ENCODE data around the gene WASL. TPM values are rescaled to one million over a fixed set of nuclear protein-coding genes. Genes with fewer than 3 reads are reported as not detected.

Gene WASL
- total RNA-seq, 3 donors from 2014 or later (not counting 1 experiment from before 2014, with no cell fraction given): 9.6 to 12.1 (median 10.6) TPM

DNA sequence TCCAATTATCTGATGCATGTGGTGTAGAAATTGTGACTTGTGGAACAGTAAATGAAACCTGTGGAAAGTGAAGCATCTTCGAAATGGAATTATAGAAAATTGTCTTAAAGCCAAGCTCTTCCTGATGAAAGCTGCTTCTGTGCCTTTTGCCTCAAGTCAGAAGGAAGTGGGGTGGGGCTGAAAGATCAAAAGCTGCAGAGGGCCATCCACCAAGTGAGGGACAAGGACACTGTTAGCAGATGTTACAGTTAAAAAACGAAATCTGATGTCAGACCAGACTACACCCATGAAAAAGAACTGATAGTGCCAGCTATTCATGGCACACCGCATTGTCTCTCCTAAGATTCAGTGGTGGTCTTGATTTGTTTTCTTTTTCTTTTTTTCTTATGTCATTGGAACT lies 23.8 kb upstream of the WASL start:
- Mint-ChIP-seq H3K36me3 (no peaks in the 10 kb centered on the region), H3K9me3 (no peaks in the 10 kb centered on the region), H3K27me3 (ENCODE audit: low read depth in 2 of 2) (peaks cover 21 to 23% of the 10 kb centered on the region in 2 donors), H3K4me1 (no peaks in the 10 kb centered on the region), H3K27ac (no peak overlapping the region), H3K4me3 (no peak overlapping the region)
- H3K36me3 ChIP-seq (ENCODE audit: control insufficient read depth, insufficient read depth, low read length): no peaks in the 10 kb centered on the region
- DNase-seq: no peak
- H3K9me3 ChIP-seq (ENCODE audit: control insufficient read depth, insufficient read depth, low read length): no peaks in the 10 kb centered on the region
- TF ChIP-seq, protein P1, sequence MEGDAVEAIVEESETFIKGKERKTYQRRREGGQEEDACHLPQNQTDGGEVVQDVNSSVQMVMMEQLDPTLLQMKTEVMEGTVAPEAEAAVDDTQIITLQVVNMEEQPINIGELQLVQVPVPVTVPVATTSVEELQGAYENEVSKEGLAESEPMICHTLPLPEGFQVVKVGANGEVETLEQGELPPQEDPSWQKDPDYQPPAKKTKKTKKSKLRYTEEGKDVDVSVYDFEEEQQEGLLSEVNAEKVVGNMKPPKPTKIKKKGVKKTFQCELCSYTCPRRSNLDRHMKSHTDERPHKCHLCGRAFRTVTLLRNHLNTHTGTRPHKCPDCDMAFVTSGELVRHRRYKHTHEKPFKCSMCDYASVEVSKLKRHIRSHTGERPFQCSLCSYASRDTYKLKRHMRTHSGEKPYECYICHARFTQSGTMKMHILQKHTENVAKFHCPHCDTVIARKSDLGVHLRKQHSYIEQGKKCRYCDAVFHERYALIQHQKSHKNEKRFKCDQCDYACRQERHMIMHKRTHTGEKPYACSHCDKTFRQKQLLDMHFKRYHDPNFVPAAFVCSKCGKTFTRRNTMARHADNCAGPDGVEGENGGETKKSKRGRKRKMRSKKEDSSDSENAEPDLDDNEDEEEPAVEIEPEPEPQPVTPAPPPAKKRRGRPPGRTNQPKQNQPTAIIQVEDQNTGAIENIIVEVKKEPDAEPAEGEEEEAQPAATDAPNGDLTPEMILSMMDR (IDR thresholded peaks at IDR 0.05): no peak
- 84% methylated on average over 3 of the region's 3 CpGs for WGBS (ENCODE audit: insufficient coverage)
- no peaks in the 10 kb centered on the region for H3K4me1 ChIP-seq (ENCODE audit: control insufficient read depth, insufficient read depth, low read length)
- H3K27ac ChIP-seq (ENCODE audit: low read length): no peak overlapping the region
- no peak overlapping the region for H3K4me3 ChIP-seq (ENCODE audit: low read length)
- ATAC-seq: no peak
- intact Hi-C loops (cut with micrococcal nuclease): no loop called here
- no peaks in the 10 kb centered on the region for H3K27me3 ChIP-seq (ENCODE audit: control insufficient read depth, insufficient read depth, low read length)

DNA sequence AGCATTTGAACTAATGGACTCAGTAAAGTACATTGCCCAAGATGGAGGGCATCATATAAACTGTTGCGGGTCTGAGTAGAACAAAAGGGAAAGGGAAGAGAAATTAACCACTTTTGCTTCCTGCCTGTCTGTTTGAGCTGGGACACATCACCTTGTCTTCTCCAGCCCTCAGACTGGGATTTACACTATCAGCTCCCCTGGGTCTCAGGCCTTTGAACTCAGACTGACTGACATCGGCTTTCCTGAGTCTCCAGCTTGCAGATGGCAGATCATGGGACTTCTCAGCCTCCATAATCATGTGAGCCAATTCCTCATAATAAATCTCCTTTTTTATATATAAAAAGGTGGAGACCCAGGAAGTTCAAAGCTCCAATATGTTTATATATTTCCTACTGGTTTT lies 23.0 kb upstream of the WASL start:
- no peak overlapping the region for H3K27ac ChIP-seq (ENCODE audit: low read length)
- no peaks in the 10 kb centered on the region for H3K9me3 Mint-ChIP-seq
- no peak overlapping the region for H3K27ac Mint-ChIP-seq
- DNase-seq: no peak
- TF ChIP-seq, protein P1 (IDR thresholded peaks at IDR 0.05): no peak
- no peaks in the 10 kb centered on the region for H3K4me1 ChIP-seq (ENCODE audit: control insufficient read depth, insufficient read depth, low read length)
- H3K36me3 Mint-ChIP-seq: no peaks in the 10 kb centered on the region
- H3K4me3 ChIP-seq (ENCODE audit: low read length): no peak overlapping the region
- H3K4me1 Mint-ChIP-seq: no peaks in the 10 kb centered on the region
- no peaks in the 10 kb centered on the region for H3K36me3 ChIP-seq (ENCODE audit: control insufficient read depth, insufficient read depth, low read length)
- WGBS (ENCODE audit: insufficient coverage): 83% methylated on average over 2 of the region's 2 CpGs
- no peaks in the 10 kb centered on the region for H3K9me3 ChIP-seq (ENCODE audit: control insufficient read depth, insufficient read depth, low read length)
- no peak overlapping the region for H3K4me3 Mint-ChIP-seq
- no peaks in the 10 kb centered on the region for H3K27me3 ChIP-seq (ENCODE audit: control insufficient read depth, insufficient read depth, low read length)
- H3K27me3 Mint-ChIP-seq (ENCODE audit: low read depth in 2 of 2): peaks cover 21 to 23% of the 10 kb centered on the region in 2 donors
- ATAC-seq: no peak
- intact Hi-C loops (cut with micrococcal nuclease): no loop called here

DNA sequence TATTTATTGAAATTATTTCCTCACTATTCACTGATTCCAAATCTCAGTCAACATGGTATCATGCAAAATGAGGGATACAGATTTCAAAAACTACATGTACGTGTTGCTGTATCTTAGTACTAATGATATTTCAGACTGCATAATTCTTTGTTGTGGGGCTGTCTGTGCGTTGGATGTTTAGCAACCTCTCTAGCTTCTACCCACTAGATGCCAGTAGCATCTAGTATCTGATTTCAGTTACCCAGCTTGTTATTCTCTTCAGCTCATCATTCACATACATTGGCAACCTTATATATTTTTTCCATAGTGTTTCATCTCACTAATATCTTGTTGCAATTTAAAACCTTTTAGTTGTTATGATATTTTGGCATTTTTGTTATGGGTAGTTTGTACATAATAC lies 22.5 kb upstream of the WASL start:
- no peak overlapping the region for H3K27ac ChIP-seq (ENCODE audit: low read length)
- peaks cover 20 to 23% of the 10 kb centered on the region in 2 donors for H3K27me3 Mint-ChIP-seq (ENCODE audit: low read depth in 2 of 2)
- no peaks in the 10 kb centered on the region for H3K4me1 Mint-ChIP-seq
- intact Hi-C loops (cut with micrococcal nuclease): no loop called here
- H3K9me3 Mint-ChIP-seq: no peaks in the 10 kb centered on the region
- no peak for DNase-seq
- no peak overlapping the region for H3K27ac Mint-ChIP-seq
- H3K4me1 ChIP-seq (ENCODE audit: control insufficient read depth, insufficient read depth, low read length): no peaks in the 10 kb centered on the region
- WGBS (ENCODE audit: insufficient coverage): 89% methylated on average over 1 of the region's 2 CpGs
- no peak overlapping the region for H3K4me3 ChIP-seq (ENCODE audit: low read length)
- no peak overlapping the region for H3K4me3 Mint-ChIP-seq
- H3K27me3 ChIP-seq (ENCODE audit: control insufficient read depth, insufficient read depth, low read length): peaks cover 1% of the 10 kb centered on the region
- ATAC-seq: no peak
- no peaks in the 10 kb centered on the region for H3K36me3 ChIP-seq (ENCODE audit: control insufficient read depth, insufficient read depth, low read length)
- H3K36me3 Mint-ChIP-seq: no peaks in the 10 kb centered on the region
- no peaks in the 10 kb centered on the region for H3K9me3 ChIP-seq (ENCODE audit: control insufficient read depth, insufficient read depth, low read length)
- TF ChIP-seq, protein P1 (IDR thresholded peaks at IDR 0.05): no peak

DNA sequence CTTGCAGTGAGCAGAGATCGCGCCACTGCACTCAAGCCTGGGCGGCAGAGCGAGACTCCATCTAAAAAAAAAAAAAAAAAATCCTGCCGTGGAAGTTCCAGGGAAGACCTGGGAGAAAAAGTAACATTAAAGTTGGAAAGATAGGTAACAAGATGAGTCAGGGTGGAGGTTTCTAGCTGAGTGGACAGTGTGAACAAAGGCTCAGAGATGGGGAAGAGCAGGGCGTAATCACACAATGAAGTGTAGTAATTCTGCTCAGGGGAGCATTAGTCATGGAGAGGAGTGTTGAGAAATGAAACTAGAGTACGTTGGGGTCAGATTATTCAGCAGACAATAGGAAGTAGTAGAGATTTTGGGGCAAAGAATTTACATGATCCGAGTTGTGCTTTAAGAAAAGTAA lies 21.6 kb upstream of the WASL start:
- Histone ChIP-seq H3K4me1 (ENCODE audit: control insufficient read depth, insufficient read depth, low read length) (no peaks in the 10 kb centered on the region), H3K4me3 (ENCODE audit: low read length) (no peak overlapping the region), H3K9me3 (ENCODE audit: control insufficient read depth, insufficient read depth, low read length) (no peaks in the 10 kb centered on the region), H3K27me3 (ENCODE audit: control insufficient read depth, insufficient read depth, low read length) (peaks cover 8% of the 10 kb centered on the region), H3K36me3 (ENCODE audit: control insufficient read depth, insufficient read depth, low read length) (no peaks in the 10 kb centered on the region), H3K27ac (ENCODE audit: low read length) (no peak overlapping the region)
- no peaks in the 10 kb centered on the region for H3K9me3 Mint-ChIP-seq
- no peak overlapping the region for H3K27ac Mint-ChIP-seq
- peak in 1 of 3 donors; percentile 59 for ATAC-seq
- TF ChIP-seq, protein P1 (IDR thresholded peaks at IDR 0.05): no peak
- H3K36me3 Mint-ChIP-seq: no peaks in the 10 kb centered on the region
- peak in 1 of 2 donors; percentile 25 for DNase-seq
- peaks cover 21 to 30% of the 10 kb centered on the region in 2 donors for H3K27me3 Mint-ChIP-seq (ENCODE audit: low read depth in 2 of 2)
- intact Hi-C loops (cut with micrococcal nuclease): no loop called here
- WGBS (ENCODE audit: insufficient coverage): 78% methylated on average over 8 of the region's 8 CpGs
- H3K4me1 Mint-ChIP-seq: no peaks in the 10 kb centered on the region
- H3K4me3 Mint-ChIP-seq: no peak overlapping the region

Data from natural killer cell (primary cell).